A673 (cell line): Measurements from ENCODE around the gene KCNQ1.

Experiments
- EZH2 ChIP-seq: fragments of 200-600 bp; sonication (generic); IDR thresholded peaks from 2 replicates; pipeline ENCODE4 v1.6.1; 2017; ENCODE audit warnings: borderline replicate concordance, low read depth, mild to moderate bottlenecking, mixed read lengths, antibody characterized with exemption, low read length; ENCODE audit not compliant: poor library complexity, severe bottlenecking
- TF ChIP-seq, protein P1 (sequence below): fragments of 300-800, 200-600 bp; sonication (generic); conservative IDR thresholded peaks from 2 replicates; pipeline ENCODE4 v1.5.1; 2017; ENCODE audit warnings: low read depth, mild to moderate bottlenecking, antibody characterized with exemption, low read length, moderate library complexity, mixed read lengths

DNA sequence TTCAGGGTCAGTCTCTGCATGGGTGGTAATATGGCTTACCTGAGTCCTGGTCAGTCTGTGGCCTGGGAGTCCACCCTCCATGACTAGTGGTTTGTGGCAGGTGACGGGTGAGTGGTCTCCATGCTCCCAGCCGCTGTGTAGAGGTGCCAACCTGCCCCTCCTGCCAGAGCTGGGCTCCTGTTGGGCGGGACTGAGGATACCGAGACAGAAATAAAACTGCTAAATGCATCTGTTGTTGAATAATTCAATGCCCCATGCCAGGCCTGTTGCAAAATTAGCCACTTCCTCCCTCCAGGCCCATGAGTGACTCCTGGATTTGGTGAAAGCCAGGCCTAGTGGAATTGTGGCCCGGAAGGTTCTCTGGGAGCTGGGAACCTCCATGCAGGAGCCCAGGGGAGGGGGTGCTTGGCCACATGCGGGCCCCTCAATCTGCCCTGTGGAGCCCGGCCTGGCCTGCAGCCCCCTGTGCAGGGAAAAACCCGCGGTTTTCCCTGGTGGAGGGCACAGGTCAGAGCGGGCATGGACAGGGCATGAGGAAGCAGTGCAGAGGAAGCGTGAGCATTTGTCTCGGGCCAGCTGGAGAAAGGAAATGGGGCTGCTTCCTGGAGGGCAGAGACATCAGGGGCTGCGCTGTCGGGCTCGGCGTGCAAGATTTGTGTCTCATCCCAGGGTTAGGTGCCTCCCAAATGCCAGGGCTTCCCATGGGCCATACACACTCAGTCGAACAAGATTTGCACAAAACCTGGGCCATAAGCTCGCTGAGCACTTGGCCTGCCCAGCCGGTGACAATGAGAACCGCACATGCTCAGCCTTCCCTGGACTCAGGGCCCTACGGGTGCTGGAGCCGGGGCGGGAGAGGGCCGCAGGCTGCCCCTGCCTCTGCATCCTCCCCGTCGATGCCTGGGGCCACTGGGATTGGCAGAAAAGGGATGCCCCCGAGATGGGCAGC, 66.9 kb downstream of the KCNQ1 start:
- TF ChIP-seq, protein P1, sequence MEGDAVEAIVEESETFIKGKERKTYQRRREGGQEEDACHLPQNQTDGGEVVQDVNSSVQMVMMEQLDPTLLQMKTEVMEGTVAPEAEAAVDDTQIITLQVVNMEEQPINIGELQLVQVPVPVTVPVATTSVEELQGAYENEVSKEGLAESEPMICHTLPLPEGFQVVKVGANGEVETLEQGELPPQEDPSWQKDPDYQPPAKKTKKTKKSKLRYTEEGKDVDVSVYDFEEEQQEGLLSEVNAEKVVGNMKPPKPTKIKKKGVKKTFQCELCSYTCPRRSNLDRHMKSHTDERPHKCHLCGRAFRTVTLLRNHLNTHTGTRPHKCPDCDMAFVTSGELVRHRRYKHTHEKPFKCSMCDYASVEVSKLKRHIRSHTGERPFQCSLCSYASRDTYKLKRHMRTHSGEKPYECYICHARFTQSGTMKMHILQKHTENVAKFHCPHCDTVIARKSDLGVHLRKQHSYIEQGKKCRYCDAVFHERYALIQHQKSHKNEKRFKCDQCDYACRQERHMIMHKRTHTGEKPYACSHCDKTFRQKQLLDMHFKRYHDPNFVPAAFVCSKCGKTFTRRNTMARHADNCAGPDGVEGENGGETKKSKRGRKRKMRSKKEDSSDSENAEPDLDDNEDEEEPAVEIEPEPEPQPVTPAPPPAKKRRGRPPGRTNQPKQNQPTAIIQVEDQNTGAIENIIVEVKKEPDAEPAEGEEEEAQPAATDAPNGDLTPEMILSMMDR, result no peak
- no peak for TF ChIP-seq EZH2
